Lung (tissue), 12 donors: ENCODE measurements around the gene LSM5. TPM values are rescaled to one million over a fixed set of nuclear protein-coding genes. Genes with fewer than 3 reads are reported as not detected.

ENCODE experiments used
- ATAC-seq: fragments of 200-7000 bp; cut with Tn5 transposase; one replicate; pipeline ENCODE4 v1.9.1; 2020; ENCODE audit warnings: moderate number of reproducible peaks; ENCODE audit not compliant: insufficient read depth, low FRiP score
- DNase-seq, 3 donors: peaks; one replicate each; pipeline ENCODE4 v3.0.0-alpha.2; 2013 to 2017
- H3K27ac ChIP-seq, 2 donors: one replicate each; pipeline ENCODE4 v1.5.1; 2013; ENCODE audit warnings: mild to moderate bottlenecking in 2 of 2, moderate library complexity in 2 of 2, control low read depth in 1 of 2, inconsistent platforms in 1 of 2, low read depth in 1 of 2, low read length in 1 of 2
- H3K27me3 ChIP-seq, 3 donors: one replicate each; pipeline ENCODE4 v1.5.1; 2013; ENCODE audit warnings: low read length in 2 of 3; ENCODE audit not compliant: control insufficient read depth in 3 of 3, insufficient read depth in 3 of 3
- H3K36me3 ChIP-seq, 4 donors: one replicate each; pipeline ENCODE4 v1.5.1; 2013; ENCODE audit warnings: low read length in 4 of 4, mild to moderate bottlenecking in 1 of 4, moderate library complexity in 1 of 4; ENCODE audit not compliant: control insufficient read depth in 4 of 4, insufficient read depth in 4 of 4
- H3K4me1 ChIP-seq, 5 donors: one replicate each; pipeline ENCODE4 v1.5.1; 2013; ENCODE audit warnings: low read length in 5 of 5, mild to moderate bottlenecking in 2 of 5, moderate library complexity in 1 of 5; ENCODE audit not compliant: control insufficient read depth in 5 of 5, insufficient read depth in 5 of 5
- H3K4me3 ChIP-seq: one replicate; pipeline ENCODE4 v1.5.1; 2013; ENCODE audit warnings: mild to moderate bottlenecking, control low read depth, moderate library complexity
- H3K9ac ChIP-seq, 2 donors: one replicate each; pipeline ENCODE4 v1.5.1; 2013; ENCODE audit warnings: low read length in 2 of 2, control low read depth in 1 of 2; ENCODE audit not compliant: insufficient read depth in 1 of 2
- H3K9me3 ChIP-seq, 4 donors: one replicate each; pipeline ENCODE4 v1.5.1; 2013; ENCODE audit warnings: low read length in 3 of 4, mild to moderate bottlenecking in 1 of 4, moderate library complexity in 1 of 4; ENCODE audit not compliant: control insufficient read depth in 4 of 4, insufficient read depth in 3 of 4
- CTCF ChIP-seq: IDR thresholded peaks from 2 replicates; pipeline ENCODE4 v1.5.1; 2012; ENCODE audit warnings: mild to moderate bottlenecking; ENCODE audit errors: control extremely low read depth, extremely low read depth
- WGBS, 2 donors: extraction: QIAGEN DNeasy Blood & Tissue Kit; methylation state at CpG; one replicate each; pipeline ENCODE4 v1.1.7; 2013; 5-methylcytosine and 5-hydroxymethylcytosine counted together
- polyA plus RNA-seq, 2 donors: library from polyadenylated mRNA; stranded (reverse); fragments of 200-250 nt; gene quantifications; one replicate each; pipeline ENCODE4 v1.2.1, GENCODE V29; 2013
- total RNA-seq, 2 donors: library from RNA; depleted of rRNA in 1 of 2; stranded (reverse); fragments of >200 nt in 1 of 2; gene quantifications; one replicate each; pipeline ENCODE4 v1.2.1, GENCODE V29; 2014 to 2021
- donor health status: control.
- donor health status: control.
- donor health status: Bipolar disorder and iron deficiency.
- donor health status: healthy.
- donor health status: DM: yes; HTN: yes; CAD: no.

Gene LSM5
- total and polyA plus RNA-seq, 4 donors: 23.0 to 98.5 (median 37.8) TPM

- H3K27ac ChIP-seq: no peak overlapping the region
- H3K9me3 ChIP-seq: no peaks in the 10 kb centered on the region
- no peak overlapping the region for H3K4me3 ChIP-seq
- ATAC-seq (no peak), DNase-seq (peak in 1 of 3 donors; percentile 7)
- no peak overlapping the region for H3K9ac ChIP-seq
- H3K4me1 ChIP-seq: no peaks in the 10 kb centered on the region
- H3K36me3 ChIP-seq: no peaks in the 10 kb centered on the region
- no peak for TF ChIP-seq CTCF
- 89 to 93% methylated on average over 5 of the region's 5 CpGs for WGBS, 2 donors
- peaks cover 0 to 4% (median 2%) of the 10 kb centered on the region in 3 donors for H3K27me3 ChIP-seq
Observed at GRCh38 chr7:32436146-32436928, 53.8 kb downstream of the LSM5 start.

Other genes starting within 250 kb of the LSM5 start
- gene AVL9, start 5.1 kb upstream of the LSM5 start, total RNA-seq: 10 to 100 TPM; 50.9 to 52.5 TPM
- 10 to 100 TPM in 1 of 2 donors, 1 to 10 TPM in 1; 9.7 to 19.6 TPM for gene AVL9, start 5.1 kb upstream of the LSM5 start, polyA plus RNA-seq